GM08714 (cell line): ENCODE measurements around the gene IRAG1.
"Not testable (repeated sequence)": the region's sequence is repeated elsewhere in the genome, so short reads cannot be mapped to it uniquely, and the experiment has no call there.

Experiments
- H3K4me3 ChIP-seq: fragments of 200-500 bp; sonication (Bioruptor generic); 2 replicates; pipeline ENCODE4 v1.5.1; 2014; ENCODE audit warnings: mild to moderate bottlenecking, low read length, inconsistent platforms
- ZNF274 ChIP-seq: IDR thresholded peaks from 2 replicates; pipeline ENCODE4 v1.6.1; 2012; ENCODE audit warnings: mild to moderate bottlenecking, low read depth, low read length

The IRAG1 gene

DNA sequence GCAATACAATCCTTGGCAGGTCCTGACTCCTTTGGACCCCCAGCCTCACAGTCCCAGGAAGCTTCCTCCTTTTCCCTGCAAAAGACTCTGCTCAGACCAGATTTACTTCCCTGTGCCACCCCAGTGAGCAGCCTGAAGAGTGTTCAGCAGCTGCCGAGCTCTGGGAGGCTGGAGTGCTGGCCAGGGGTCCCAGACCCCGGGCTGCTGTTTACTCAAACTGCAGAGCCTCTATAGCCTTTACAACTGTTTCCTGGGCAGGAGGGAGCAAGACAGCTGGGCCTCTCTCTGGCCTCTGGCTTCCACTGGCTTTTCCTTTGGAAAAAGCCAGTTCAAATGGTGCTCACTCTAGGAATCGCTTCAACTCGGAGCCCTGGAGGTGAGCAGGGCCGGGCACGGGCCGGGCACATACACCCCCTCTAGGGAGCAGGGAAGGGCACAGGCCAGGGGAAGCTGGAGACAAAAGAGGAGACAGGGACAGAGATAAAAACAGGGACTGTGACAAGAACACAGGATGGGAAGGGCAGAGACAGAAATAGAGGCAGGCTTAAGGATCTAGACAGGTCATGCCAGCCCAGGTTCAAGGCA is 932 bp downstream of the IRAG1 start:
- no peak overlapping the region for H3K4me3 ChIP-seq
- no peak for TF ChIP-seq ZNF274

DNA sequence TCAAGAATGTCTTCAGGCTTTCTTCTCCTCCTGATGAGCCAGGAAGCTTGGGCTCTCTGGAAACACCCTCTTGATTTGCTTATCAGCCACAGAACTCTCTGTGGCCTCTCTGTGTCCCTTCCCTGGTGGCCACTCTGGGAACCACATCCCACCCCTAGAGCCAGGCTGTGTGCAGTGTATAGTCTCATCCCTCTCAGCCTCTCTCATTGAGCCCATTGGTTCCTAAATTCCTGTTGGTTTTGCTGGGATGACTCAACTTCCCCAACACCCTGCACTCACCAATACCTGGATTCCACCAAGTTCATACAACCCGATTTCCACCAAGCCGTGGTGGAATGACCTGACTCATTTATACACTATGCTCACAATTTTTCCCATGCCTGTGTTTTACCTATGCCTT is 5.2 kb downstream of the IRAG1 start:
- TF ChIP-seq ZNF274, result no peak

DNA sequence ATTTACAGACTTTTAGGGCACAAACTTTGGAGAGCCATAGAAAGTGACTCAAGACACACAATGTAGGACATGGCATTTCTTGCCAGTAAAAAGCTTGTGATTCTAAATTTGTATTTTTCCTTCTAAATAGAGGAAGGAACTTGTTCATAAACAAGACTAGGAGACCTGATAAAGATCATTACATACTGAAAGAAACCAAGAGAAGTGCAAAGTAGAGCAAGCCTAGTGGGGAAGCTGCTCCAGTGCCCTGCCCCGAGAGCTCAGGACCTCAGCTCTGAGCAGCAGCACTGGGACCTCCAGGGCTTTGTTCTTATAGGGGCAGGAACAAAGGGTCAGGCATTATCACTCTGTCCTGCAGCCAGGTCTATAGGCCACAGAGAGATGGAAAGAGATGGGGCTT is 7.2 kb downstream of the IRAG1 start:
- TF ChIP-seq ZNF274, result no peak

More for the DNA sequence above, 5.2 kb downstream of the IRAG1 start:
- H3K4me3 ChIP-seq, result no peak overlapping the region

DNA sequence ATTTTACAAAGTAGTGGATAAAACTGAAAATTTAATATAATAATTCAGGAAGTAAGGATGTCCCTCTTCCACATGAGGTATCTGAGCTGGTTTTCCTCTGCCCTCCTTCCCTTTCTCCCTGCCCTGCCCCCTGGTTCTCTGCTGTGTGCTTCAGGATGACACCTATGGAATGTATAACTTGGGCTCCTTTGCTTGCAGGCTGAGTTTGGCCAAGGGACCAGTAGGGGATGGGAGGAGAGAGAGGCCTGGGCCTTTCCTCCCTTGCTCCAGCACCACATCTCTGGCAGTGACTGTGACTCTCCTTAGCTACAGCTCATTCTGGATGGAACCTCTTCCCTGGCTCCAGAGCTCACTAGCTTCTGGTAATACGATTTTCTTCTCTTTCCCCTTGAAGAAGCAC is 10.1 kb downstream of the IRAG1 start:
- TF ChIP-seq ZNF274, result no peak
- H3K4me3 ChIP-seq, result no peak overlapping the region

More for the DNA sequence above, 7.2 kb downstream of the IRAG1 start:
- H3K4me3 ChIP-seq, result no peak overlapping the region

DNA sequence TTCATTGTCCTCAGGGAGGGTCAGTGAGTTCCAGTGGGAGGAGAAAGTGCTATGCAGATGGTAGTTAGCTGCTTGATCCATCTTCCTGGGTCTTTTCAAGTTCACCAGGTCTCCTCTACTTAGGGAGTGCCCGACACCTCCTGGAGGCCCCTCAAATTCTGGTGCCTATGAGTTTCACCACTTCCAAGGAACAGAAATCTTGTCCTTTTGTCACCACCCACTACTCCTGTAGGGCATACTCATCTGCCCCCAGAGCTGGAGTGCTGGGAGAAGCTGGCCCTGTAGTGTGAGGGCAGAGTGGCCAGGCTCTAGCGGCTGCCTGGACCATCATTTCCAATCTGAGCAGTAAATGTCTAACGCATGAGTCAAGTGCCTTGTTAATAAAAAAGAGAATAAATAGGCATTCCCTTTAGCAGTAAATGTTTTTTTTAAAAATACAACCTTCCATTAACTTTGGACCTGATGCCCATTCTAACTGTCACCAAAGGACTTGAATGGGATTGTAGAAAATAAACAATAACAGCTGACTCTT is 12.5 kb downstream of the IRAG1 start:
- H3K4me3 ChIP-seq, result no peak overlapping the region
- TF ChIP-seq ZNF274, result no peak

DNA sequence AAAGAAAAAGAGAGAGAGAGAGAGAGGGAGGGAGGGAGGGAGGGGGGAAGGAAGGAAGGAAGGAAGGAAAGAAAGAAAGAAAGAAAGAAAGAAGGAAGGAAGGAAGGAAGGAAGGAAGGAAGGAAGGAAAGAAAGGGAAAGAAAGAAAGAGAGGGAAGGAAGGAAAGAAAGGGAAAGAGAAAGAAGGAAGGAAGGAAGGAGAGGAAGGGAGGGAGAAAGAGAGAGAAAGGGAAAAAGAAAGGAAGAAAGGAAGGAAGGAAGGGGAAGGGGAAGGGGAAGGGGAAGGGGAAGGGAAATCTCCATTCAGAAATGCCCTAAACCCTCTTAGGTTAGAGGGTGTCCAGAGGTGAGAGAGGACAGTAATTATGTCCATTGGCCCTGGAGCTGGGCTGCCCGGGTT is 13.3 kb downstream of the IRAG1 start:
- not testable (repeated sequence) for H3K4me3 ChIP-seq

DNA sequence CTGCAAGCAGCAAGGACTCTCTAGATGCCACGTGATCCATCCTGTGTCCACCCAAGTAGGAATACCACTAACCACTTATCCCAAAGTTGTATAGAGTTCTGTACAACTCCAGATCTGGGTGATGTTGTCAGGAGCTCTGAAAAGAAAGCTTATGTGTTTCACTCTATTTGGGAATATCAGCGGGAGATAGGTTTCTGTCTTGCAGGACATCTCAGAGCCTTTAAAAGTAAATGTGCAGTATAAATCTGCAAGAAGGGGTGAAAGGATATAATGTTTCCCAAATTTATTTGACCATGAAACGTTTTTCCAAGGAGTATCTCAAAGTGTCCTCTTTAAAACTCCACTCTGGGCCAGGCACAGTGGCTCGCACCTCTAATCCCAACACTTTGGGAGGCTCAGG is 13.9 kb downstream of the IRAG1 start:
- no peak for TF ChIP-seq ZNF274

DNA sequence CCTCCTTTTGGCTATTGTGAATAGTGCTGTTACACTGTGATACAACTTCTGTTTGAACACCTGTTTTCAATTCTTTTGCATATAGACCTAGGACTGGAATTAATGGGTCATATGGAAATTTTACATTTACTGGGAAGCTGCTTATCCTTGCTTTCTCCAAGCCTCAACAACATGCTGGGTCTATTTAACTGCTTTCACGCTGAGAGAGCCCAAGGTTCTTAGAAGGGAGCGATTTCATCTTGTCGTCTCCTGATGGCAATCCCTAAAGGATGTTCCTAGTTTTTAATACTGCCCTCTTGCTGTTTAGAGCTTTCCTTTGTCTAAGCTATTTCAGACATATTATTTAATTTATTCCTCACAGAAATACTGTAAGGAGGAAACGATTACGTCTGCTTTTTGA is 15.5 kb downstream of the IRAG1 start:
- H3K4me3 ChIP-seq, result no peak overlapping the region
- no peak for TF ChIP-seq ZNF274

More for the DNA sequence above, 13.9 kb downstream of the IRAG1 start:
- H3K4me3 ChIP-seq, result no peak overlapping the region

DNA sequence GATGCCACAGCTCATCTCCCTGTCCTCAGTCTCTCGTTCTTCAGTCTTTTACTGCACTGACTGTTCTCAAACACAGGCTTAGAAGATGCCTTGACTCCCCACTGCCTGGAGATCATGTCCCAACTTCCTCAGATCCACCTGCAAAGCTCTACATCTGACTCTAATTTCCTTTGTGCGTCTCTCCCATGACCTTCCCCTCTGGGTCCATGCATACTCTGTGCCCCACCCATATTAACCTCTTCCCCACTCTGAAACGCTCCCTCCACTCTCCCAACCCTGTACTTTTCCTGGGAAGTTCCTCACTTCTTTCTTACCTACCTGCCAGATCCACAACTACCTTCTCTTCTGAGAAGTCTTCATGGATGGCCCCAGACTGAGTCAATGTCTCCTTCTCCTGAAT is 16.6 kb downstream of the IRAG1 start:
- no peak for TF ChIP-seq ZNF274
- H3K4me3 ChIP-seq, result no peak overlapping the region

DNA sequence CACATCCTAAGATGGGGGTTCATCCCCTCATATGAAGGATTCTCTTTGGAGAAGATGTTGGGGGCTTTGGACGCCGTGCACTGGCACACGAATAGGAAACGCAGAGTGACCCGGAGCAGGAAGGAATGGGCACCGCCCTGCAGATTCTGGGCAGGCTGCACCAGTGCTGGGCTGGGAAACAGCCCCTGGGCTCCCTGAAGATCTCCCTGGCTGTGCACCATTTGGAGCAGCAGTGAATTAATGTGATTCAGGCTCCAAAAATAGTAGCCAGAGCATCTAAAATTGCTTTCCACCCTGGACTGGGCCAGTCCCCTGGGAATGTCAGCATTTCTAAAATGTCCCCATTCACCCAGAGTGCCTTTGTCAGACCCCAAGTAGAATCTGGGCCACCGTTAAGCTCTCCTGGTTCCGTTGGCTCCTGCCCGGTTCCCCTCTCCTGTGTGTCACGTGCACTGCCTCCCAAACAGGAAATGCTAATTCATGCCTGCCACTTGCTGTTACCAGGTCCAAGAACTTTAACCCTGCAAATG is 18.6 kb downstream of the IRAG1 start:
- TF ChIP-seq ZNF274, result no peak
- no peak overlapping the region for H3K4me3 ChIP-seq

DNA sequence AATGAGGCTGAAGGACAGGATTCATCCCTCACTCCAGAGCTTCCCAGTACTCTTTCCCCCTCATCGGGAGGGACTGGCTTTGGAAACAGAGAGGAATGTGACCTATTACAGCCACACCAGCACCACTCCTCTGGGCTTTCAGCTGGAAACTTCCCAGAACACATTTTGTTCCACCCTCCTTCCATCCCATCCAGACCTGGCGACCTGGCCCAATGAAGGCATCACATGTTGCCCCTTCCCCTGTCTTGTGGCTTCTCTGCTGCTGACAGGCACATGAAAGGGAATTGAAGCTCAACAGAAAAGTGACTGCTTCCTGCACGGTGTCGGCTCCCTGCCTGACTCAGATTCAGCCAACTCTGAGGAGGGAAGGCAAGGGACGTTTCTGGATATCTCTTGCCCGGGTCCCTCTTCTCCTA is 19.1 kb downstream of the IRAG1 start:
- TF ChIP-seq ZNF274, result no peak
- H3K4me3 ChIP-seq, result no peak overlapping the region

DNA sequence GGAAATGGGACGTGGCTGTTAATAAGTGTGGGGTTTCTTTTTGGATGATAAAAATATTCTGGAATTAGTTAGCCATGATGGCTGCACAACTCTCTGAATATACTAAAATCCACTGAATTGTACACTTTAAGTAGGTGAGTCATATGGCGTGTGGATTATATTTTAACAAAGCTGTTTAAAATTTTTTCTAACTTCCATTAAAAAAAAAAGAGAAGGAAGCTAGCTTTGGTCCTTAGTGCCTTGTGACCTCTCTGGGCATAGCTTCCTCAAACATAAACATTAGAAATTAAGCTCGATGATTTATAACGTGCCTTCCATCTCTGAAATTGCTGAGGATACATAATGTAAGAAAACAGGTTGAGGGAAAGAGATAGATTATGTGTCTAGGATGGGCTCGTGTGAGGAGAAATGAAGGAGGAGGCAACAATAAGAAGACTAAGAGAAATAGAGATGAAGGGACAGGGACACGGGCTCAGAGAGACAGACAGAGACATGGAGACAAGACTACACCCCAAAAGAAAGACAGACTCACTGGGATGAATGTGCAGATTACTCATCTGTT is 20.0 kb downstream of the IRAG1 start:
- no peak for TF ChIP-seq ZNF274
- no peak overlapping the region for H3K4me3 ChIP-seq

DNA sequence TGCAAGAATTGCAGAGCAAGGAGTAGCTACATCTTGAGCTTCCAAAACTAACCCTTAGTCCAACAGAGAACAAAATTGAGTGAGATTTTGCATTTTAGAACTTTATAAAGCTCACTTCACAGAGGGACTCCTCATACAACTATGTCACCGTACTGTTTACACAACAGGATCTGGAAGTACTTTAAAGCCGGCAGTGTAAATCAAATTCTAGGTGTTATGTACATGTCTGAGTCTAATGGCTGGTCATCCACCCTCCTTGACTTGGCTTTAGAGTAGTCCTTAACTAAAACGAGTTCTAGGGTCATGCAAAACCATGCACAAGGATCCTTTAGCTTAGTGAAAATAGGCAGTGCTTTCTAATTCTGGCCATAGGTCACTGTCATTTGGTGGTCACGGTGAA is 23.5 kb downstream of the IRAG1 start:
- no peak overlapping the region for H3K4me3 ChIP-seq
- TF ChIP-seq ZNF274, result no peak

DNA sequence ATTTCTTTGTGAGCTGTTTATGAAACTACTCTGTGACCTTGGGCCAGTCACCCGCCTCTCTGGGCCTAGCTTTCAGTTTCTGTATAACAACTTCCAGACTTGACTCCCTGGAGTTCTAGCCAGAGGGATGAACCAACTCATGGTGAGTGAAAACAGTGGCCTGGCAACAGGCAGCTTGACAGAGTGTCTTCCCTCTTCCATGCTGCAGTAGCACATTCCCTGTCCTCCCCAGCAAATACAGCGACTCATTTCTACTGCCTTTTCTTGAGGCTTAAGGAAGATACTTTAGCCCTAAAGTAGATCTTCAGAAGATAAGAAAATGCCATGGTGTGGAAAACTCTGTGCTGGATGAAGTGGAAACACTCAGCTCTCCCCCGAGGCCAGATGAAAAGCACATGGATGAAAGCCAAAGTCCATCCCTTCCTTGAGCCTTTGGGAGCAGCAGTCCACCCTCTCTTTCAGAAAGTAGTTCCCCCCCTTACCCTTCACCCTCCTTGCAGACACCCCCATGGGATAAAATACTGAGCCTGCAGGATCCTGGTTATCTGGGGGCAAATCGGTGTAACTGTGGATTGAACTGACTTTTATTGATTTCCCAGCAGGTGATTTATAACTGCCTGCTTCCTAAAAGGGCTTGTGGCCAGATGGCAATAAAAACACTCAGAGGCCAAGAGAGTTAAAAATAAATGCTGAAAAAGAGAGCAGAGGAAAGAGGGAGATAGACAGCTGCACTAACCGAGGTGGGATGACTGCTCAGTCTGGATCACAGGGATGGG is 24.1 kb downstream of the IRAG1 start:
- H3K4me3 ChIP-seq, result no peak overlapping the region
- TF ChIP-seq ZNF274, result no peak

DNA sequence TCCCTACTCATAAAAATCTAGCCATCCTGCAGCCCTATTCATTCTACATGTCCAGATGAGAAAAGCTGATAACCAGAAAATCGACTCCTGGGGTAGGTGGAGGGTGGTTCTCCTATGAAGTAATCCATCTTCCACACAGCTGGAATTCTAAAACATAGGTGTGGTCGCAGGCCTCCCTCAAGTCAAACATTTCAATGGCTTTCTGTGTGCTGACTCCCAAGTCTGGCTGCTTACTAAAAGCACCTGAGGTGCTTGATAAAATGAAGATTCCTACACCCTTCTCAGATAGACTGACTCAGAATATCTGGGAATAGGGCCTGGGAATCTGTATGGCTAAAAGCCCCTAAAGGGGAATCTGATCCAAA is 26.1 kb downstream of the IRAG1 start:
- H3K4me3 ChIP-seq, result no peak overlapping the region
- no peak for TF ChIP-seq ZNF274
